Measurements from ENCODE around the gene CD8B. TPM values are rescaled to one million over a fixed set of nuclear protein-coding genes. Genes with fewer than 3 reads are reported as not detected.
"Not testable (repeated sequence)": the region's sequence is repeated elsewhere in the genome, so short reads cannot be mapped to it uniquely, and the experiment has no call there.

The CD8B gene
- total RNA-seq: 2.1 TPM
- long read RNA-seq, partial matches to known transcripts: 0 of 3 reads
- long read RNA-seq, other reads (novel, unspliced or antisense): 0 of 3 reads

DNA sequence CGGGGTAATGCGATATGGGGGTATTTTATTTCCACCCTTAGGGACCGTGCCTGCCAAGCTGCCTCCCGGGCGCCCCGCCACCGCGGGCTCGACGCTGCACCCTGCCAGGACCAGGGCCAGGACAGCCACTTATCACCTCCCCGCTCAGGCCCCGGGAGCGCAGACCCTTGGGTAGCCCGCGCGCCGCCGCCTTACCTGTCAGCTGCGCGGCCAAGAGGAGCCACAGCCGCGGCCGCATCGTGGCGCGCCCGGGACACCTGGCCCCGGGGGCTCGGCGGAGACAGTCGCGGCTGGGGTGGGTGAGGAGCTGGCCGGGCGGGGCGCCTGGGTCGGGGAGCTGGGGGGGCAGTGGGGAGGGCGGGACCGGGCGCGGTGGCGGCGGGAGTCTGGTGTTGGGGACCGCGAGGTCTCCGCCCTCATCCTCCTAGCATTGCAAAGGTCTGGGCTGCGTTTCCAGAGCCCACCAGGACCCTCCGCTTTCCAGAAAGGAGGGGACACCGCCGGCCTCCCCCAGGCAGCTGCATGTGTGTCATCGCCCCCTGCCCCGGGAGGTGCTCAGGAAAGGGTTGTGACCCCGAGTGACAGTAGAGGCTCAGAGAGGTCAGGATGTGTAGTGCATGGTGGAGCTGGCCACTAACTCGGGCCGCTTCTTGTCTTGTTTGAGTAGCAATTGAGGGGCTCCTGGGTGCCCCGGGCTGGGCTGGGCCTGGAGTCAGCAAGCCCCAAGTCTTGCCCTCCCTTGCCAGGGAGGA lies at the start of gene CD8B:
TSS of gene CD8B (minus strand) at position 259 of the 752 bp plus-strand sequence. CDS start at position 238, 21 bp downstream.
- not testable (repeated sequence) for H3K27ac ChIP-seq

DNA sequence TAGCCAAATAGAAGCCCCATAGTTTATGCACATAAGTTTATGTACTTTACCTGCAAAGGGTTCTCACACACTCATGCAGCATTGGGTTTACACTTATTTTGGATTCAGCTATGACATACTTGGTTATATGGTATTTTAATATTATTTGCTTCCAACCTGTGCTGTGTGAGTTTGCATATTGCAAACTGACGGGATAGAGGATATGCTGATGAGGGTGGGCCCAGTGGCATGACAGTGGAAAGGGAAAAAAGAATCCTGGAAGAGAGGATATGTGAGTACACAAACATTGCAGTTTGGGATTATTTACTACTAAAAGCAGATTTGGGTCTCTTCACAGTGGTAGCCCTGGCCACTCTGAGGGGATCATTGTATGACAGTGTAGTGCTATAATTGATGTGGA lies 44.2 kb upstream of the CD8B start:
- intact Hi-C loops (cut with DNase I); ATAC-seq; H3K27me3 ChIP-seq: not testable (repeated sequence)

More for the DNA sequence above, at the start of gene CD8B:
- H3K9me3 ChIP-seq; H3K36me3 ChIP-seq; intact Hi-C loops (cut with DNase I); ATAC-seq; H3K4me1 ChIP-seq; H3K4me3 ChIP-seq; H3K27me3 ChIP-seq: not testable (repeated sequence)
- peak; percentile 63 for DNase-seq

DNA sequence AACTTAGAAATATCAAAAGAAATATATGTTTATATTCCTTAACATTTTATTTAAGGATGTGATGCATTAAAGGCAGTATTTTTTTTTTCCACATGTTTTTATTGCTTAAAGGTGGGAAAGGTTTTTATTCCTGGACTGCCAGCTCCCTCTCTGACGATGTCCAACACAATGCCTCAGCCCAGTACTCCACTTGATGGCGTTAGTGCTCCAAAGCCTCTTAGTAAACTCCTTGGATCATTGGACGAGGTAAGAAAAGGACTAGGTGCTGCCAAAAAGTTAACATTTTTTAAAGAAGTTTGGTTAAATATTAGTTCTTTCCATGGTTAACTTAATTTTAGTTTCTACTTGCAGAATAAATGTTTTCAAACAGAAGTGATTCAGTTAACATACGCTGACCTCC lies 39.0 kb upstream of the CD8B start:
- H3K27ac ChIP-seq; intact Hi-C loops (cut with DNase I); H3K4me1 ChIP-seq; H3K36me3 ChIP-seq; H3K4me3 ChIP-seq; H3K27me3 ChIP-seq; H3K9me3 ChIP-seq; DNase-seq: not testable (repeated sequence)
- peak; percentile 38 for ATAC-seq

More for the DNA sequence above, 44.2 kb upstream of the CD8B start:
- not testable (repeated sequence) for H3K27ac ChIP-seq, H3K9me3 ChIP-seq, H3K36me3 ChIP-seq, H3K4me1 ChIP-seq, H3K4me3 ChIP-seq, DNase-seq

DNA sequence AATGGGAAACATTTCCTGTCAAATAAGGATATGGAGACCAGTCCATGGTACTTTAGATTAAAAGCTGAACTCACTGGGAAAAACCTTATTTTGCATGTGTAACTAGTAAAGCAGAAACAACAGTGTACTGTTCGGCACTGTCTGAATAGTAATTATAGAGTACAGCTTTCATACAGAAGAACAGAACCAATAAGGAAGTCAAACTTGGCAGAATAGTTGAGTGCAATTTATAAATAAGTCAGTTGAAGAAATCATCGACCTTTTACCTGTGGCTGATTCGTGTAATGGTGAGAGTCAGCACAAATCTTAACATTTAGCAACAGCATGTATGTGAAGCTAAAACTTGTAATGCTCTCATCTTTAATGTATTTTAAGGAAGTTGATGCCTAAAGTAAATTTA lies 24.3 kb upstream of the CD8B start:
- H3K4me3 ChIP-seq; H3K4me1 ChIP-seq; H3K27ac ChIP-seq; H3K27me3 ChIP-seq; intact Hi-C loops (cut with DNase I); H3K9me3 ChIP-seq; H3K36me3 ChIP-seq; ATAC-seq; DNase-seq: not testable (repeated sequence)

DNA sequence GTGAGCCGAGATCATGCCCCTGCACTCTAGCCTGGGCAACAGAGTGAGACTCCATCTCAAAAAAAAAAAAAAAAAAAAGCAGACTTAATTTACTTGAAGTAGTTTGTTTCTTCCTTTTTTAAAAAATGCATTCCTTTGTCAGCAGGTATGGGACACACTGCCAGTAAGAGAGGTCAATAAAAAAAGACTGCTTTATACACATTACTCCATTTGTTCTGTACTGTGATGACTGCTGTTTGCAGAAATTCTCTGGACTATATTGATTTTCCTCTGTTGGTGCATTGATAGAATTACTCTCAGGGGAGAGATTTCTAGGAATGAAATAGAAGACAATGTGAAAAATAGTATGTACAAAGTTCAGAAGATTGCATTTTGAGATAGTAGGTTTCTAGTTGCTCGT lies 21.2 kb upstream of the CD8B start:
- H3K27ac ChIP-seq: not testable (repeated sequence)

DNA sequence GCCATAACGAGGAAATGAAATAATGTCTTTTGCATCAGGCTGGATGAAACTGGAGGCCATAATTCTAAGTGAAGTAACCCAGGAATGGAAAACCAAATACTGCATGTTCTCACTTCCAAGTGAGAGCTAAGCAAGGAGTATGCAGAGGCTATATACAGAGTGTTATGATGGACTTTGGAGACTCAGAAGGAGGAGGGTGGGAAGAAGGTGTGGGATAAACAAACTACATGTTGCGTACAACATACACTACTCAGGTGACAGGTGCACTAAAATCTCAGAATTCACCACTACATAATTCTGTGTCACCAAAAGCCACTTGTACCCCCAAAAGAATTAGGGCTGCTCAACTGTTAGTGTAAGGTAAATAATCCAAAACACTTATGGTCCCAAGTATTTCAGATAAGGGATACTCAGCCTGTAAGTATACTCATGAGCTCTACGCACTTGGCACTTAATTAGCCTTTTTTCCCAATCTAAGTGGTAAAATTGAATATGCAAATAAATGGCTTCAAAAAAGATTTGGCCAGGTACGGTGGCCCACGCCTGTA lies 20.5 kb upstream of the CD8B start:
- H3K27me3 ChIP-seq; H3K4me1 ChIP-seq; H3K27ac ChIP-seq; H3K4me3 ChIP-seq; DNase-seq; H3K9me3 ChIP-seq; intact Hi-C loops (cut with DNase I); H3K36me3 ChIP-seq: not testable (repeated sequence)
- peak; percentile 80 for ATAC-seq

More for the DNA sequence above, 21.2 kb upstream of the CD8B start:
- DNase-seq; ATAC-seq; H3K9me3 ChIP-seq; H3K36me3 ChIP-seq; H3K4me3 ChIP-seq; H3K4me1 ChIP-seq; intact Hi-C loops (cut with DNase I); H3K27me3 ChIP-seq: not testable (repeated sequence)

DNA sequence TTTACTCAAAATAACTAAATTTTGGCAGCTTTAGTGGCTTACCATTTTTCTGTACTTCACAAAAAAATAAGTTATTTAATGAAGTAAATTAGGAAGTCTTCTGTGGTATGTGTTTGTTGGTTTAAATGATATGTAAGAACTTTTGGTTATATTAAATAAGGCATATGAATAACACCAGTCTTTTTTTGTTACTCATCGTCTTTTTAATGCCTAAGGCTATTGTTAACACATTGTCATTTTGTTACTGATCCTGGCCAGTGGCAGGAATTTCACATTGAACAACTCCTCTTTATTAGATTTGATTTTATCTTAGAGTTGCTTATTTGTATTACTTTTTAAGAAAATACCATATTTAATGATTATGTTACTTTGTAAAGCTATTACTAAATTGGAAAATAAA lies 17.3 kb upstream of the CD8B start:
- intact Hi-C loops (cut with DNase I); DNase-seq; H3K27ac ChIP-seq: not testable (repeated sequence)

DNA sequence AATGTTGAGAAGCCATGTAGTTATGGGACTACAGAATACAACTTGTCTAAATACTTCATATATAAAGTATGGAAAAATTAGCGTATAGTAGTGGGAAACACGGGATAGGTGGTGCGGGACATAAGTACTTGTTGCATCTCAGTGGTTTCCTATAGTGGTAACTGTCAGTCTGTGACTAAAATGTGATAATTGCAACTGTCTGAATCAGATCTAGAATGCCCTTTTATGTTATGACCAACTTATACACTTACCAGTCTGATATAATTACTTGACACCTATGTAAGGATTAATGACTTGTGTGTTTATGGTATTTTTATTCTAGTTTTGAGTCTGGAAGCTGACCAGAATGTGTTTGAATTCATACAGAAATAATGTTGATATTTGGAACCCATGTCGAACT lies 9.3 kb upstream of the CD8B start:
- H3K4me1 ChIP-seq; ATAC-seq; intact Hi-C loops (cut with DNase I); H3K4me3 ChIP-seq; H3K36me3 ChIP-seq; H3K27me3 ChIP-seq; H3K9me3 ChIP-seq; H3K27ac ChIP-seq; DNase-seq: not testable (repeated sequence)

More for the DNA sequence above, 17.3 kb upstream of the CD8B start:
- H3K27me3 ChIP-seq, H3K36me3 ChIP-seq, H3K4me1 ChIP-seq, H3K9me3 ChIP-seq, H3K4me3 ChIP-seq, ATAC-seq: not testable (repeated sequence)

DNA sequence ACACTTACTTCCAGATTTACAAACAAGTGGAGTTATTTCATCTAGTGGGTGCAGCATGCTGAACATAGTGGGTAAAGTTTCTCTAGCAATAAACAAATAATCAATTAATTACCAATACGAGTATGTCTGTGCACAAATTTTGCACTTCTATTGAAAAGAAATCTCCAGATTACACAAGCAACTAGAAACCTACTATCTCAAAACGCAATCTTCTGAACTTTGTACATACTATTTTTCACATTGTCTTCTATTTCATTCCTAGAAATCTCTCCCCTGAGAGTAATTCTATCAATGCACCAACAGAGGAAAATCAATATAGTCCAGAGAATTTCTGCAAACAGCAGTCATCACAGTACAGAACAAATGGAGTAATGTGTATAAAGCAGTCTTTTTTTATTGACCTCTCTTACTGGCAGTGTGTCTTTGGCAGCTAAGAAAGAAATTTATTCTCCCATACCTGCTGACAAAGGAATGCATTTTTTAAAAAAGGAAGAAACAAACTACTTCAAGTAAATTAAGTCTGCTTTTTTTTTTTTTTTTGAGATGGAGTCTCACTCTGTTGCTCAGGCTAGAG lies 7.3 kb upstream of the CD8B start:
- H3K9me3 ChIP-seq; intact Hi-C loops (cut with DNase I); H3K36me3 ChIP-seq; H3K27ac ChIP-seq; H3K27me3 ChIP-seq; H3K4me3 ChIP-seq; H3K4me1 ChIP-seq; ATAC-seq; DNase-seq: not testable (repeated sequence)

DNA sequence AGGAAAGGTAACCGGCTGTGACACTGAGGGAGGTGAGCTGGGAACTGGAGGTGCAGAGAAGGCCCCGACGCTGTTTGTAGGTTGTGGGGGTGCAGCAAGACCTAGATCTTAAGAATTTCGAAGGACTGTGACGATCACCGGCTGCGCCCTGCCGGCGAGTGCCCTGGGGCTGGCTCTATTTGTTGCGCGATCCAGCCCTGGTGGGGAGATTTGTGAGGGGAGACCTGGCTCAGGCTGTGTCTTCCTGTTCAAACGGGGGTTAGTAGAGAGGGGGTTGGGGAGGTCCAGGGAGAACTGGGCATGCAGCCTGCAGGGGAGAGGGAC lies 656 bp upstream of the CD8B start:
- H3K4me3 ChIP-seq; ATAC-seq; H3K36me3 ChIP-seq; intact Hi-C loops (cut with DNase I); H3K27me3 ChIP-seq; H3K9me3 ChIP-seq; H3K4me1 ChIP-seq; H3K27ac ChIP-seq: not testable (repeated sequence)
- DNase-seq: peak; percentile 22

DNA sequence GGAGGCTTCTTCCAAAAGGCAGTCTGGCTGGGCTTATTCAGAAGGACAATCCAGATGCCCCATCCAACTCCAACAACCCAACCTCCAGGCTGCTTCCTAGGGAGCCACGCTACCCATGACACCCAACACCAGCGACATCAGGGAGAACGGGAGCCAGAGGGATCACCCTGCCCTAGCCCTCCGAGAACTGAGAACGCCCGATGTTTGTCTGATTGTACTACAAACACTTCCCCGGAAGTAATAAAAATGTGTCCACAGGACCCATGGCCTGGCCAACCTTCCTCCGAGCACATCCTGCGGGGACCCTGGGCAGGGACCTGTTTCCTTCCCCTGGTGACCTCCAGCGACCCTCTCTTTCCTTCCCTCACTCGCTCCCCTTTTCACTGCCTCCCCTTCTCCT lies 511 bp downstream of the CD8B start:
- H3K4me1 ChIP-seq; intact Hi-C loops (cut with DNase I); H3K4me3 ChIP-seq; H3K9me3 ChIP-seq; H3K27me3 ChIP-seq; H3K36me3 ChIP-seq; H3K27ac ChIP-seq; ATAC-seq; DNase-seq: not testable (repeated sequence)

DNA sequence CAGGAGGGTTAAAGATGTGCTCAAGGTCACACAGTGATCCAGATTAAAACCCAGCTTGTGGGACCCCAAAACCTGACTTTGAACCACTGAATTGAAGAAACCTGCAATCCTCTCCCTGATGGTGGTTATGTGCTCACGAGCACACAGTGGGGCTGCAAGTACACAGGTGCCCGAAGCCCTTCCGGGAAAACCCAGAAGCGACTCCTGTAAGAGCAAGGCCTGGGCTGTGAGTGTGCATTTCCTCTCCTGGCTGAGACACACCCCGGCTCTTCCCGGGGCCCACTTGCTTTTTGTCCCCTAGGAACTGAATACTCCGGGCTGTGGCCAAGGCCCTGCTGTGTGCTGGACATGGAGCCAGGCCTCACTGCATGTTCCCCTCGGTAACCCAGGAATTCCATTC lies 1.1 kb downstream of the CD8B start:
- intact Hi-C loops (cut with DNase I); DNase-seq; H3K4me3 ChIP-seq: not testable (repeated sequence)

DNA sequence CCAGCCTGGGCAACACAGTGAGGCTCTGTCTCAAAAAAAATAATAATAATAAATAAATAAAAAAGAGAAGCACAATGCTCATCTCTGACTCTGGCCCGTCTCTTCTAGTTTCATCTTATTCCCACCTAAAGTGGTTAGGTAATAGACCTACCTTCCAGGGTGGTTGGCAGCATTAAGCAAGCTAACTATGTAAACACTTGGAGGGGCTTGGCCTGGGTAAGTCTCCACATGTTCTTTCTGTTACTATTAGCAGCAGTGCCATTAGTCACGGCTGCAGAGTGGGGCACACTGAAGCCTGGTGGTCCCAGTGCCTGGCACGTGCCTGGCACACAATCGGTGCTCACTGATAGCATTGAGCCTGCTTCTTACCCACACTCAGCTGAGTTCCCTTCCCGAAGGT lies 4.0 kb downstream of the CD8B start:
- H3K36me3 ChIP-seq; intact Hi-C loops (cut with DNase I); H3K9me3 ChIP-seq; H3K4me3 ChIP-seq; H3K4me1 ChIP-seq; H3K27me3 ChIP-seq; H3K27ac ChIP-seq: not testable (repeated sequence)
- peak; percentile 43 for DNase-seq
- ATAC-seq: peak; percentile 59

More for the DNA sequence above, 1.1 kb downstream of the CD8B start:
- not testable (repeated sequence) for H3K27ac ChIP-seq, H3K4me1 ChIP-seq, H3K27me3 ChIP-seq, H3K36me3 ChIP-seq, H3K9me3 ChIP-seq, ATAC-seq

DNA sequence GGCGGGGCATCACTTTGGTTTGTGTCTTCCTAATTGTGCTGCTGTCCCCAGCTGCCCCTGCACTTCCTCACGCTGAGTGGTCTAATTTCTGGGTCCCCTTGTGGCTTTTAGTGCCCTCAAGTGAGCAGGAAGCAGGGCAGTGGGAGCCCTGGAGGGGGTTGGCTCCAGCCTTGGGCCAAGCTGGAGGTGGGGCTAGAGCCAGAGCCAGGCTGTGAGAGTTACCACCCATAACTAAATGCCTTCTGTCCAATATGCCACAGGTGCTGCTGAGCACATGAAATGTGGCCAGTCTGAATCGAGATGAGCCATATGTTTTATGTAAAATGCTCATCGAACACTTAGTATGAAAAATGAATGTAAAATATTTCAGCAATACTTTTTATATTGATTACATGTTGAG lies 5.2 kb downstream of the CD8B start:
- intact Hi-C loops (cut with DNase I); H3K27ac ChIP-seq; H3K4me1 ChIP-seq; ATAC-seq; H3K36me3 ChIP-seq; H3K27me3 ChIP-seq; H3K4me3 ChIP-seq; H3K9me3 ChIP-seq: not testable (repeated sequence)
- peak; percentile 11 for DNase-seq

Data from upper lobe of right lung (tissue), 1 donor.